HUES6 (cell line): ENCODE results near the gene ZGPAT.
"Not testable (repeated sequence)": the region's sequence is repeated elsewhere in the genome, so short reads cannot be mapped to it uniquely, and the experiment has no call there.

Source experiments
- H3K27ac ChIP-seq: 2 replicates; pipeline ENCODE4 v1.7.0; 2013; ENCODE audit warnings: low read depth, mild to moderate bottlenecking, low read length, inconsistent platforms
- H3K27me3 ChIP-seq: 2 replicates; pipeline ENCODE4 v1.6.1; 2013; ENCODE audit warnings: low read length; ENCODE audit not compliant: control insufficient read depth, insufficient read depth
- H3K36me3 ChIP-seq: 2 replicates; pipeline ENCODE4 v1.6.1; 2013; ENCODE audit warnings: low read length; ENCODE audit not compliant: control insufficient read depth, insufficient read depth
- H3K4me1 ChIP-seq: 2 replicates; pipeline ENCODE4 v1.6.1; 2013; ENCODE audit warnings: low read length; ENCODE audit not compliant: control insufficient read depth, insufficient read depth
- H3K4me3 ChIP-seq: 2 replicates; pipeline ENCODE4 v1.5.1; 2013; ENCODE audit warnings: low read depth, low read length
- H3K9ac ChIP-seq: one replicate; pipeline ENCODE4 v1.6.1; 2013; ENCODE audit warnings: mild to moderate bottlenecking, low read length
- H3K9me3 ChIP-seq: 2 replicates; pipeline ENCODE4 v1.6.1; 2013; ENCODE audit warnings: low read depth, low read length; ENCODE audit not compliant: control insufficient read depth, insufficient read depth

ZGPAT gene

GRCh38 chr20:63707558-63708300, at the start of gene ZGPAT, which contains the start of gene ARFRP1:
TSS of gene ZGPAT (plus strand) at chr20:63708039. CDS start at chr20:63708581, 542 bp downstream.
TSS of gene ARFRP1 (minus strand) at chr20:63707976. CDS start at chr20:63707091, 885 bp downstream.
- peaks cover 66% of the 10 kb centered on the region for H3K36me3 ChIP-seq

GRCh38 chr20:63658749-63659187, 49.1 kb upstream of the ZGPAT start:
- H3K9me3 ChIP-seq, result no peaks in the 10 kb centered on the region
- peaks cover 17% of the 10 kb centered on the region for H3K4me1 ChIP-seq
- peaks cover 34% of the 10 kb centered on the region for H3K36me3 ChIP-seq
- H3K27me3 ChIP-seq, result no peaks in the 10 kb centered on the region
- H3K4me3 ChIP-seq, result peak overlapping the region; percentile 93
- peak overlapping the region; percentile 89 for H3K9ac ChIP-seq
- H3K27ac ChIP-seq, result no peak overlapping the region; the same call in 1 of the 2 replicates

More at GRCh38 chr20:63707558-63708300, at the start of gene ZGPAT, which contains the start of gene ARFRP1:
- no peaks in the 10 kb centered on the region for H3K27me3 ChIP-seq
- peak within 1 kb of the TSS; percentile 92 for H3K9ac ChIP-seq
- peak within 1 kb of the TSS; percentile 34; the same call in 1 of the 2 replicates for H3K27ac ChIP-seq
- H3K9me3 ChIP-seq, result no peaks in the 10 kb centered on the region
- peak within 1 kb of the TSS; percentile 78 for H3K4me3 ChIP-seq
- peaks cover 8% of the 10 kb centered on the region for H3K4me1 ChIP-seq

- H3K4me1 ChIP-seq, result peaks cover 13% of the 10 kb centered on the region
- no peaks in the 10 kb centered on the region for H3K9me3 ChIP-seq
- peak overlapping the region; percentile 89 for H3K9ac ChIP-seq
- no peak overlapping the region for H3K27ac ChIP-seq
- H3K4me3 ChIP-seq, result peak overlapping the region; percentile 93
- no peaks in the 10 kb centered on the region for H3K27me3 ChIP-seq
- H3K36me3 ChIP-seq, result peaks cover 38% of the 10 kb centered on the region
Observed at GRCh38 chr20:63659370-63659769, 48.5 kb upstream of the ZGPAT start.

GRCh38 chr20:63660174-63660573, 47.7 kb upstream of the ZGPAT start:
- H3K27me3 ChIP-seq, H3K4me1 ChIP-seq, H3K9ac ChIP-seq, H3K9me3 ChIP-seq, H3K27ac ChIP-seq, H3K4me3 ChIP-seq: not testable (repeated sequence)
- H3K36me3 ChIP-seq, result peaks cover 38% of the 10 kb centered on the region

GRCh38 chr20:63660622-63661021, 47.2 kb upstream of the ZGPAT start:
- H3K4me3 ChIP-seq, result no peak overlapping the region
- H3K9ac ChIP-seq, result no peak overlapping the region
- peaks cover 9% of the 10 kb centered on the region for H3K4me1 ChIP-seq

GRCh38 chr20:63661108-63661507, 46.7 kb upstream of the ZGPAT start:
- peaks cover 46% of the 10 kb centered on the region for H3K36me3 ChIP-seq

More at GRCh38 chr20:63660622-63661021, 47.2 kb upstream of the ZGPAT start:
- Histone ChIP-seq H3K27ac (no peak overlapping the region), H3K36me3 (peaks cover 41% of the 10 kb centered on the region), H3K9me3 (no peaks in the 10 kb centered on the region), H3K27me3 (no peaks in the 10 kb centered on the region)

GRCh38 chr20:63661959-63662812, 45.7 kb upstream of the ZGPAT start:
- Histone ChIP-seq H3K4me1 (peaks cover 9% of the 10 kb centered on the region), H3K27me3 (no peaks in the 10 kb centered on the region), H3K9ac (no peak overlapping the region), H3K27ac (no peak overlapping the region), H3K9me3 (no peaks in the 10 kb centered on the region), H3K4me3 (no peak overlapping the region), H3K36me3 (peaks cover 54% of the 10 kb centered on the region)

More at GRCh38 chr20:63661108-63661507, 46.7 kb upstream of the ZGPAT start:
- no peak overlapping the region for H3K27ac ChIP-seq
- H3K9me3 ChIP-seq, result no peaks in the 10 kb centered on the region
- H3K9ac ChIP-seq, result no peak overlapping the region
- no peaks in the 10 kb centered on the region for H3K27me3 ChIP-seq
- H3K4me3 ChIP-seq, result no peak overlapping the region
- peaks cover 9% of the 10 kb centered on the region for H3K4me1 ChIP-seq

- no peak overlapping the region for H3K9ac ChIP-seq
- peaks cover 60% of the 10 kb centered on the region for H3K36me3 ChIP-seq
- no peaks in the 10 kb centered on the region for H3K27me3 ChIP-seq
- peaks cover 5% of the 10 kb centered on the region for H3K4me1 ChIP-seq
- H3K9me3 ChIP-seq, result no peaks in the 10 kb centered on the region
- H3K4me3 ChIP-seq, result no peak overlapping the region
- H3K27ac ChIP-seq, result no peak overlapping the region
Observed at GRCh38 chr20:63662813-63663189, 45.0 kb upstream of the ZGPAT start.

- Histone ChIP-seq H3K4me3 (no peak overlapping the region), H3K36me3 (peaks cover 67% of the 10 kb centered on the region), H3K27me3 (no peaks in the 10 kb centered on the region), H3K27ac (no peak overlapping the region), H3K9ac (no peak overlapping the region), H3K9me3 (no peaks in the 10 kb centered on the region), H3K4me1 (peaks cover 5% of the 10 kb centered on the region)
Observed at GRCh38 chr20:63663332-63664066, 44.3 kb upstream of the ZGPAT start.

- peaks cover 75% of the 10 kb centered on the region for H3K36me3 ChIP-seq
- peaks cover 1% of the 10 kb centered on the region for H3K4me1 ChIP-seq
- H3K27me3 ChIP-seq, result no peaks in the 10 kb centered on the region
- H3K9ac ChIP-seq, result no peak overlapping the region
- no peaks in the 10 kb centered on the region for H3K9me3 ChIP-seq
- no peak overlapping the region for H3K27ac ChIP-seq
- no peak overlapping the region for H3K4me3 ChIP-seq
Observed at GRCh38 chr20:63664143-63664851, 43.5 kb upstream of the ZGPAT start.
